Immature natural killer cell (primary cell): Measurements from ENCODE around the gene CT83. TPM values are rescaled to one million over a fixed set of nuclear protein-coding genes. Genes with fewer than 3 reads are reported as not detected.

Experiments
- polyA plus RNA-seq, 3 donors: library from polyadenylated mRNA; unstranded; fragments of 300-500 nt; fragmentation: Illumina TruSeq; gene quantifications; one replicate each; pipeline ENCODE4 v1.2.3, GENCODE V29; 2021

CT83 gene
- polyA plus RNA-seq, 3 donors from 2014 or later, result not detected

Other genes starting within 250 kb of the CT83 start
- not detected for gene SLC6A14, start 26.4 kb downstream of the CT83 start, polyA plus RNA-seq